HCT116 (cell line): ENCODE data around the gene NEUROD6. TPM values are rescaled to one million over a fixed set of nuclear protein-coding genes. Genes with fewer than 3 reads are reported as not detected.

Source experiments
- ATAC-seq: fragments of 200-7000 bp; cut with Tn5 transposase; 2 replicates; pipeline ENCODE4 v1.9.1; 2020; ENCODE audit warnings: mild to moderate bottlenecking, moderate library complexity
- BruUV-seq: library from RNA; stranded (reverse); fragments of 400-500 nt; replicated peaks from 2 replicates; lab custom pipeline; 2021; lab: Mats Ljungman, UMichigan
- CTCF ChIA-PET: fragments of 300-600 bp; sonication (Branson Sonifier 250); formaldehyde crosslinking; loops from one replicate; lab custom pipeline; 2021; ENCODE audit warnings: antibody characterized with exemption; lab: Charles Lee
- POLR2A ChIA-PET: fragments of 300-600, 350-600 bp; sonication (Branson Sonifier 250); formaldehyde crosslinking; loops from one replicate; lab custom pipeline; 2021; ENCODE audit warnings: antibody characterized with exemption; lab: Charles Lee
- RAD21 ChIA-PET, 2 experiments: fragments of 300-600 bp; sonication (Branson Sonifier 250); formaldehyde crosslinking; loops; one replicate each; lab custom pipeline; 2023; ENCODE audit warnings: low total read pairs in 2 of 2; ENCODE audit not compliant: uncharacterized antibody in 2 of 2, unreplicated experiment in 2 of 2, low non-redundant PET in 1 of 2; lab: Charles Lee
- DNase-seq: peaks from one replicate; pipeline ENCODE4 v3.0.0-alpha.2; 2010; ENCODE audit warnings: low read depth, low spot score
- H2AFZ ChIP-seq: fragments of 200-600 bp; shearing (Covaris generic), sonication (generic); 2 replicates; pipeline ENCODE4 v1.6.1; 2017; ENCODE audit warnings: low read depth, mixed run types, mixed read lengths, antibody characterized with exemption, low read length; ENCODE audit not compliant: poor library complexity, severe bottlenecking
- H3K27ac ChIP-seq: 2 replicates; pipeline ENCODE4 v1.5.1; 2012; ENCODE audit warnings: low read depth, low read length
- H3K27me3 ChIP-seq: fragments of 200-600 bp; sonication (generic); 2 replicates; pipeline ENCODE4 v1.6.1; 2016; ENCODE audit warnings: mixed run types, low read length, mixed read lengths; ENCODE audit not compliant: insufficient read depth
- H3K36me3 ChIP-seq, 2 experiments: fragments of 200-500 bp in 1 of 2; fragments of 200-600 bp in 1 of 2; sonication (Bioruptor generic) in 1 of 2; sonication (generic) in 1 of 2; 2 replicates each; pipeline versions ENCODE4 v1.5.1 to v1.6.1; 2014 to 2016; ENCODE audit warnings: low read length in 2 of 2, inconsistent platforms in 1 of 2, mixed read lengths in 1 of 2, mixed run types in 1 of 2; ENCODE audit not compliant: insufficient read depth in 2 of 2, control insufficient read depth in 1 of 2
- H3K4me1 ChIP-seq, 2 experiments: fragments of 200-600 bp in 1 of 2; sonication (generic) in 1 of 2; 2 replicates each; pipeline versions ENCODE4 v1.5.1 to v1.6.1; 2012 to 2017; ENCODE audit warnings: low read length in 2 of 2, inconsistent platforms in 1 of 2, mild to moderate bottlenecking in 1 of 2, mixed read lengths in 1 of 2, mixed run types in 1 of 2, moderate library complexity in 1 of 2; ENCODE audit not compliant: insufficient read depth in 2 of 2, control insufficient read depth in 1 of 2
- H3K4me2 ChIP-seq: fragments of 200-600 bp; sonication (generic); 2 replicates; pipeline ENCODE4 v1.6.1; 2017; ENCODE audit warnings: mixed run types, low read length, mixed read lengths
- H3K4me3 ChIP-seq, 2 experiments: fragments of 200-600 bp in 1 of 2; sonication (generic) in 1 of 2; replicated peaks in 1 of 2; 2 replicates each; pipeline ENCODE4 v1.5.1; 2011 to 2016; ENCODE audit warnings: low read length in 2 of 2, control low read depth in 1 of 2, low read depth in 1 of 2, mild to moderate bottlenecking in 1 of 2, mixed read lengths in 1 of 2, mixed run types in 1 of 2
- H3K79me2 ChIP-seq: fragments of 200-600 bp; sonication (generic); 2 replicates; pipeline ENCODE4 v1.6.1; 2017; ENCODE audit warnings: mild to moderate bottlenecking, mixed run types, low read length, moderate library complexity, mixed read lengths; ENCODE audit not compliant: insufficient read depth
- H3K9ac ChIP-seq: fragments of 200-600 bp; sonication (generic); 2 replicates; pipeline ENCODE4 v1.6.1; 2016; ENCODE audit warnings: low read length, mixed read lengths
- H3K9me2 ChIP-seq: fragments of 200-600 bp; sonication (generic), shearing (Covaris generic); 2 replicates; pipeline ENCODE4 v1.6.1; 2017; ENCODE audit warnings: mixed run types, mild to moderate bottlenecking, moderate library complexity; ENCODE audit not compliant: insufficient read depth
- H3K9me3 ChIP-seq, 2 experiments: fragments of 200-500 bp in 1 of 2; fragments of 200-600 bp in 1 of 2; sonication (Bioruptor generic) in 1 of 2; sonication (generic) in 1 of 2; 2 replicates each; pipeline ENCODE4 v1.6.1; 2014 to 2017; ENCODE audit warnings: low read length in 2 of 2, mixed read lengths in 2 of 2, inconsistent platforms in 1 of 2, low read depth in 1 of 2, mild to moderate bottlenecking in 1 of 2, mixed run types in 1 of 2, moderate library complexity in 1 of 2; ENCODE audit not compliant: control insufficient read depth in 1 of 2, insufficient read depth in 1 of 2
- H4K20me1 ChIP-seq: fragments of 200-600 bp; sonication (generic), shearing (Covaris generic); 2 replicates; pipeline ENCODE4 v1.6.1; 2017; ENCODE audit warnings: mixed run types, mild to moderate bottlenecking, moderate library complexity; ENCODE audit not compliant: insufficient read depth
- ATF3 ChIP-seq: IDR thresholded peaks from 2 replicates; pipeline ENCODE4 v1.6.1; 2012
- CTCF ChIP-seq, 3 experiments: fragments of 200-600 bp in 1 of 3; sonication (generic) in 1 of 3; IDR thresholded peaks in 2 of 3; conservative IDR thresholded peaks in 1 of 3; 2 replicates each; pipeline ENCODE4 v1.5.1; 2012 to 2017; ENCODE audit warnings: low read depth in 2 of 3, low read length in 2 of 3, antibody characterized with exemption in 1 of 3, borderline replicate concordance in 1 of 3, control low read depth in 1 of 3, mild to moderate bottlenecking in 1 of 3, mixed read lengths in 1 of 3, mixed run types in 1 of 3, moderate library complexity in 1 of 3; ENCODE audit not compliant: insufficient read depth in 1 of 3
- EGR1 ChIP-seq: IDR thresholded peaks from 2 replicates; pipeline ENCODE4 v1.6.1; 2012; ENCODE audit warnings: low read depth
- EZH2phosphoT487 ChIP-seq: fragments of 200-600 bp; IDR thresholded peaks from 2 replicates; pipeline ENCODE4 v1.6.1; 2018; ENCODE audit warnings: antibody characterized with exemption, borderline replicate concordance
- POLR2A ChIP-seq: IDR thresholded peaks from 2 replicates; pipeline ENCODE4 v1.7.0; 2011; ENCODE audit warnings: borderline replicate concordance; ENCODE audit not compliant: insufficient read depth, insufficient read length; ENCODE audit errors: extremely low read depth
- TCF7L2 ChIP-seq: IDR thresholded peaks from 2 replicates; pipeline ENCODE4 v1.7.0; 2011; ENCODE audit warnings: borderline replicate concordance, inconsistent platforms; ENCODE audit not compliant: insufficient read depth, insufficient read length; ENCODE audit errors: extremely low read depth
- YY1 ChIP-seq: IDR thresholded peaks from 2 replicates; pipeline ENCODE4 v1.6.1; 2011; ENCODE audit warnings: low read length, low read depth, moderate library complexity, mild to moderate bottlenecking; ENCODE audit not compliant: insufficient replicate concordance; ENCODE audit errors: extremely low read depth
- ZBTB33 ChIP-seq: IDR thresholded peaks from 2 replicates; pipeline ENCODE4 v1.6.1; 2011; ENCODE audit warnings: mild to moderate bottlenecking, low read length, moderate library complexity; ENCODE audit not compliant: insufficient replicate concordance; ENCODE audit errors: extremely low read depth
- intact Hi-C: fragments of 100-400 bp; cut with micrococcal nuclease; formaldehyde crosslinking; loops from 2 replicates; pipeline ENCODE4 v1.10.0; 2022
- total RNA-seq: library from RNA; stranded (reverse); gene quantifications from one replicate; pipeline ENCODE4 v1.2.1, GENCODE V29; 2021; ENCODE audit not compliant: unreplicated experiment

Gene NEUROD6
- total RNA-seq, 1 experiment from 2014 or later: not detected

GRCh38 chr7:31312889-31313288 is 27.6 kb downstream of the NEUROD6 start:
- no peak overlapping the region for H3K4me3 ChIP-seq
- RAD21 ChIA-PET: no interaction called here
- no peak for ATAC-seq
- H3K4me2 ChIP-seq: no peak overlapping the region
- no peaks in the 10 kb centered on the region for H3K9me3 ChIP-seq
- H3K79me2 ChIP-seq: no peaks in the 10 kb centered on the region
- POLR2A ChIA-PET: no interaction called here
- H2AFZ ChIP-seq: no peak overlapping the region
- intact Hi-C loops: no loop called here
- BruUV-seq: no TSS peak
- no peaks in the 10 kb centered on the region for H3K4me1 ChIP-seq
- no peak overlapping the region for H3K9ac ChIP-seq
- no peak overlapping the region for H3K27ac ChIP-seq
- CTCF ChIA-PET: no interaction called here
- H3K27me3 ChIP-seq: peaks cover 51% of the 10 kb centered on the region
- no peaks in the 10 kb centered on the region for H3K9me2 ChIP-seq
- no peak for DNase-seq
- H3K36me3 ChIP-seq: no peaks in the 10 kb centered on the region
- no peaks in the 10 kb centered on the region; the same call in 1 of the 2 replicates for H4K20me1 ChIP-seq
- TF ChIP-seq ATF3 (no peak), EGR1 (no peak), ZBTB33 (no peak)

GRCh38 chr7:31311552-31311951 is 29.0 kb downstream of the NEUROD6 start:
- Histone ChIP-seq H3K27ac (no peak overlapping the region), H3K4me2 (no peak overlapping the region), H3K36me3 (no peaks in the 10 kb centered on the region), H4K20me1 (no peaks in the 10 kb centered on the region; the same call in 1 of the 2 replicates), H3K27me3 (peaks cover 64% of the 10 kb centered on the region), H2AFZ (no peak overlapping the region), H3K9ac (no peak overlapping the region), H3K79me2 (no peaks in the 10 kb centered on the region), H3K4me3 (no peak overlapping the region), H3K9me3 (no peaks in the 10 kb centered on the region), H3K4me1 (no peaks in the 10 kb centered on the region), H3K9me2 (no peaks in the 10 kb centered on the region)
- POLR2A ChIA-PET: no interaction called here
- no peak for TF ChIP-seq TCF7L2
- TF ChIP-seq CTCF (IDR thresholded peaks at IDR 0.05 in 2 of 3, conservative IDR thresholded peaks at IDR 0.05 in 1 of 3; ENCODE audit: borderline replicate concordance in 1 of 3, insufficient read depth in 1 of 3, low read depth in 2 of 3, low read length in 2 of 3): no peak
- no peak for TF ChIP-seq EZH2phosphoT487
- no peak for TF ChIP-seq POLR2A
- TF ChIP-seq YY1: no peak
- ATAC-seq (no peak), DNase-seq (no peak)
- CTCF ChIA-PET: no interaction called here
- intact Hi-C loops: no loop called here
- RAD21 ChIA-PET: no interaction called here
- BruUV-seq: no TSS peak
